SKM-1 (cell line): Measurements from ENCODE around the gene KLF6.

Experiments used
- DNase-seq: peaks from one replicate; lab custom pipeline; 2025; ENCODE audit not compliant: unreplicated experiment; lab: John Stamatoyannopoulos, UW

Gene KLF6

GRCh38 chr10:3774814-3775695 lies 10.0 kb downstream of the KLF6 start:
- DNase-seq = no peak

DNA sequence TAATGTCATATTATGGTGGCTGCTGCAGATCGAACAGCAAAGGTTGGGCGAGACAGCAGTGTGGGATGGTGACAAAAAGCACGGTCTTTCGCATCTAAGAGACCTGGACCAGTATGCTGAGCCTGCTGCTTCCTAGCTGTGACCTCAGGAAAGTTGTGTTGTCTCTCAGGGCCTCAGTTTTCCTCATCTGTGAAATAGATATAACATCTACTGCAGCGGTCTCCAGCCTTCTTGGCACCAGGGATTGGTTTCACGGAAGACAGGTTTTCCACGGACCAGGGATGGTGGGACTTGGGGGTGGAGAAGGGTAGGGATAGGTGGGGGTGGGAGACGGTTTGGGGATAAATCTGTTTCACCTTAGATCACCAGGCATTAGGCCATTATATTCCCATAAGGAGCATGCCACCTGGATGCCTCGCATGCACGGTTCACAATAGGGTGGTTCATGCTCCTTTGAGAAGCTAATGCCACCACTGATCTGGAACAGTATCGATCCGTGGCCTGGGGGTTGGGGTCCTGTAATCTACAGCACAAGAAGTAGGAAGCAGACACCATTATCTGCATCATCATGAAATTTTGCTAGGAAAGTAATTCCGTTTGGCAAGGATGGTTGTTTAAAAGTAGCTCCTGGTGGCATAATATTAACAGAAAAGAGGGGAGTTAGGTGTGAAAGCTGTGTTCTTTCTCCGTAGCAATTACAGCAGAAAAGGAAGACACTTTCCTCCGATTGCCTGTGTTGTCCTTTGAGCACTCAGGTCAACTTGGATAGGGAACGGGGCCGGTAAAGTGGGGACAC lies 10.8 kb downstream of the KLF6 start:
- no peak for DNase-seq

- DNase-seq = no peak
Observed at GRCh38 chr10:3773460-3774017, 11.5 kb downstream of the KLF6 start.

DNA sequence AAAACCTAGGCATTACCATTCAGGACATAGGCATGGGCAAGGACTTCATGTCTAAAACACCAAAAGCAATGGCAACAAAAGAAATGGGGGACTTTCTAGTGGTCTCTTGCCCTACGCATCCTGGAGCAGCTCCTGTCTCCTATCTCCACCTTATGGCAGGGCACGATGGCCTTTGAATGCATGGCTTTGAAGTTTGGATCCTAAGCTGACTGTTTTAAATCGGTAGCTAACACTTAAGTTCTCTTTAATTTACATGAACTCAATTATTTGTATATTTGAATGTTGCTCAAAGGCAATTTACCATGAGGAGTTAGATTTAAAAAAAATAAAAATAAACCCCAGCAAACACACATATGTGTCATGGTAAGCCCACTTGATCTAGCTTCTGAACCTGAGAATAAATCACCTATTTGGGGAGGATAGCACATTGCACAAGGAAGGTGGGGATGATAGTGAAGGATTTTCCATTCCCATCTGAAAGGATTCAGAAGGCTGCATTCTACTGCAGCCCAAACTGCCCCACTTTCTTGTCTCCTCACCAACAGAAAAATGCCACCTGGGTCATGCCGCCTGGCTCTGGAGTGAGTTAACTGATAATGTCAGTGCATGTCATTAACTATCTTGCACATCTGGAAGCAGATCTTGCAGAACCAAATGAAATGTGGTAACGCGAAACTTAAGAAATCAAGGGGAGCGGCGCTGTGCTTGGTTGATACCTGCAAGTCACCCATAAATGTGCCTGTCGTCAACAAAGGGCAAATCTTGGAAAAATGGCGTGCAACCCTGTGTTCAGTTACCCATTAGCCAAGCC lies 12.4 kb downstream of the KLF6 start:
- DNase-seq = no peak

DNA sequence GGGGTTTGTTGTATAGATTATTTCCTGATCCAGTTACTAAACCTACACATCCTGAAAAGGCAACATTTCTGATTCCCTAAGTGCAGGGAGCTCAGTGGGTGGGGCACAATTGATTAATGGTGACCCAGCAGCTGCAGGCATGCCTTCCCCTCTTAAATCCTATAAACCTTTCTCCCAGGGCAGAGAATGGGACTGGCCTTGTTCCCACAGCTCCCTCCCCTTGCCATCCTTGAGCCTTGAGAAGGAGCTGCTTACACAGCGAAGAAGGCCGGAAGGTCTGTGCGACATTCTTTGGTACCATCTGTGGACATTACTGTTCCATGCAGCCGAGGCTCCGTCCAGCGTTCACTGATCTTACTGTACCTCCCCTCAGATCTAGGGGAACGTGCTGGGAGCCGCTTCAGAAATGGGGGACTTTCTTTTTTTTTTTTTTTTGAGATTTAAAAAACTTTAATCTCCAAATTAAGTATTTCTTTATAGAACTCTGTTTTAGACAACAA lies 14.3 kb downstream of the KLF6 start:
- DNase-seq = no peak

DNA sequence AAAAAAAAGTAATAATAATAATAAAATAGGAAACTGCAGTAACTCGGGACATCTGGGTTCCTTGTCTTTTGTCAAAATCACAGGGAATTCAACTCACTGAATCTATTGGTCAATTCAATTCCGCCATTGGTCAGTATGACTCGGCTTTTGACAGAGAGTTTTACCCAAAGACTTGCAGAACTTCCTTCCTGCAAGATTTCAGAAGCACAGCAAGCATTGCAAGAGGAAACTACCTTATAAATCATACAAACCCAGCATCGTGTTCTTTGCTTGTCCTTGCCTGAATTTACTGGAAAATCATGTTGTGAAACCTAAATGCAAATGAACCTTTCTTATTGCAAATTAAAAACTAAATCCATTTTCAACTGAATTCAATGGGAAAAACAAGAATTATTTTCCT lies 15.5 kb downstream of the KLF6 start:
- DNase-seq = peak; percentile 46

DNA sequence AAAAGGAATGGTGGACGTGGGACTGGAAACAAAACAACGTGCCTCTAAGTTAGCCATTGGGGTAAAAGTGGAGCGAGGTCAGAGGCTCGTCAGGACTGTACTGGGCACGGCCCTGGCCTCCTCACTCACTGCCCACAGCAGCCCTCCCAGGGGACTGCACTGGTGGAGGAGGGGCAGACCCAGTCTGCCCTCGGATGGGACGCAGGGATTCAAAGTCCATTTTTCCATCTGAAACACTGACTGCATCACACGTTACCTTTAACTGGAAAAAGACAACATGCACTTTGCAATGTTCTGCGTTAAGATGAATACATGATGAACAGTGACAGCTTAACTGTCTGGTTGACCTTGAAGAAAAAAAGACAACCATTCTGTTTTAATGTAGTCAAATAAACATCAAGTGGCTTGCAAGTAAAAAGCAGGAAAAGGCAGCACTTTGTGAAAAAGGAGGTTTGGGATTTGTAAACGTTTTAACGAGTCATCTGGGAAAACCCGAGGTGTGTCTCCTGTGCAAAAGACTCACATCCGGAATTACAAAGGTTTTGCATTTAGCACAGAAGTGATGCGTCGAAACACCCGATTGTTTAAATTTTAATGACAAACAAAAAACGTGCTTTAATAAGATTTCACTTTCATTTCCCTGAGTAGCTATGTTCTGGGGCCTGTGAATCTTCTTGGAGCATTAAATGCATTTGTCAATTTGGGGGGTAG lies 18.8 kb downstream of the KLF6 start:
- DNase-seq = no peak

DNA sequence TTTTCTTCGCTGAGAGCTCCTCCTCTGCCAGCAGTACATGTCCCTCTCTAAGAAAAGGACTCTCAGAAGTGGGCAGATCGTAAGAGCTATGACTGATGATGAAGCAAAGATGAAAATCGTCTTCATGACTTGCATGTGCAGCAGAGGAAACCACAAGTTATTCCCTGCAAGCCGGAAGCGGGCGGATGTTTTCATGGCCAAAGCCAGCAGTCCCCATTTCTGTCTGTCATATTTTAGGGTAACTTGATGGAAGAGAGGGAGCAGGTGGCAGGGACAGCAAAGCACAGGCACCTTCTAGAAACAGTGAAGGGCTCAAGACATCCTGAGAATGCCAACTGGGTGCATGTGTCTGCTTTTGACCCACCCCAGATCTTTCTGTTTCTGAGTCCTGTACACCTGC lies 19.9 kb downstream of the KLF6 start:
- no peak for DNase-seq

GRCh38 chr10:3764626-3765112 lies 20.3 kb downstream of the KLF6 start:
- no peak for DNase-seq

DNA sequence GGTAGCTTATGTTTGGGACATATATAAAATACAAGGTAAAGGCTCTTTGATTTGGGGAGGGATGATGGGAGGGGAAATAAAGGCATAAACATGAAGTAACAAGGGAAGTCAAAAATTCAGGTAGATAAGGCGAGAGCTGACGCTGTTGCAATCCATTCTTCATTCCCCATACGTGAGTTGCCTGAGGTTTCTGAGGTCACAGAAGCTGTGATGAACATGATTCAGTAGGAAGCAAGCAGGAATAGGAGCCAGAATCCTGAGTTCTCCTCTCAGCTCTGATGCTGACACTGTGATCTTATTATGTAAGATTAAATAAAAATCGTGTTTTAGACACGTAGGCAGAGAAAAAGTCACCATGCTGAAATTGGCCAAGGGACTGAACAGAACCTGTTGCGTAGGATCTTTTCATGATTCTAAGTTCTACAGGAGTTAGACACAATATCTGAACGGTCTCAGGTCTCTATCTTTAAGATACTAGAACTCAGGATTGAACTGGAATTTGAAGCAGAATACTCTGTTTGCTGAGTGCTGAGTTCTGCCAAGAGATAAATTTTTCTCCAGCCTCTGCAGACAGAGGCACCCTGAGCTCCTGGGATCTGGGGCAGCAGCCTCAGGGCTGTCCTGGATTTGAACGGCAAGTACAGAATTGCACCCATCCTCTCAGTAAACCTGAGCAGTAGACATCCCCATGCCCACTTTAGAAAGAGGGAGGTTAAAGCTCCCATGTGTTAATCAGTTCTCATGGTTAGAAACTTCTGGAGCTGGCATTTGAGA lies 21.0 kb downstream of the KLF6 start:
- DNase-seq = no peak

GRCh38 chr10:3763035-3763456 lies 22.0 kb downstream of the KLF6 start:
- DNase-seq = no peak

GRCh38 chr10:3762309-3762708 lies 22.7 kb downstream of the KLF6 start:
- no peak for DNase-seq

GRCh38 chr10:3761904-3762303 lies 23.1 kb downstream of the KLF6 start:
- no peak for DNase-seq

DNA sequence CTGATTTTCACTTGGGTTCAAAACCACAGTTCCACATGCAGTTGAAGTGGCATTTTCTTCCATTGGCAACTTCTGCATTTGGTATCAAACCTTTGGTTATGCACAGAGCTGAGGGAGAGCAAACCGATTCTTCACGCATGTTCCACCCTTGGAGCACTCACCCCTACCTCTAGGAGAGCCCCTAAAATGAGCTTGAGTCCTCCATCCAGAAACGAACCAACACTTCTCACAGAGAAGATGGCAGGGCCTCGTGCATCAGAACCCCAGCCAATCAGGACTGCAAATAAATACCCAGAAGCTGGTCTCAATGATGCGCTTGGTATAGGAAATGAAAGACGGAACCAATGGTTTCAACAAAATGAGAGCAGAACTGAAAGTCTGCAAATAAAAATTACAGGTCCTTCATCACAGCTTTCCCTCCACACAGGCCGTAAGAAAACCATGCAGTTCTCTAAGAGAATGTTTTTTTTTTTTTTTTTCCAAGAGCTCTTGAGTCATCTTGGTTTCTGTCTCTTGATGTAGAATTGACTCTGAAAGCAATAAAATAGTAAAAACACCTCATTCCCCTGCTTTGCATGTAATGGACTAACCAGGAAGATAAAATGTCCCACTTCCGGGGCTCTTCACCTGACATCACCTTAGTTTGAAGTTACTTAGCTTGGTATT lies 23.9 kb downstream of the KLF6 start:
- DNase-seq = no peak

DNA sequence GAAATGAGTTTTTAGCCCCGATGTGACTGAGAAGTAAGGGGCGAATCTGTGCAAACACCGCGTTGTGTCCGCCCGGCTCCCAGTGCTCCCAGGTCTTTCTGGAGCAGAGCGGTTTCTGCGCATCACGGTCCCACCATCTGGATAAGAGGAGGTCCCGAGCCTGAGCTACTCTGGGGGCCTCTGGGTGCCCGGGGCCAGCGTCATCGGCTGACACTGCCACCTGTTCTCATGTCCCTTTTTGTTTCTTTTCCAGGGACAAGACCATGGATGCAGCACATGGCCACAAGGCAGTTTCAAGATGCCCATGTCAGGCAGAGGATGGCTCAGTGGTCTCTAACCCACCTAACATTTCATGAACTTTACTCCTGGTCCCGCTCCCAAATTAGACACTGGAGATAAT lies 24.9 kb downstream of the KLF6 start:
- no peak for DNase-seq

- DNase-seq = no peak
Observed at GRCh38 chr10:3759397-3759796, 25.6 kb downstream of the KLF6 start.

DNA sequence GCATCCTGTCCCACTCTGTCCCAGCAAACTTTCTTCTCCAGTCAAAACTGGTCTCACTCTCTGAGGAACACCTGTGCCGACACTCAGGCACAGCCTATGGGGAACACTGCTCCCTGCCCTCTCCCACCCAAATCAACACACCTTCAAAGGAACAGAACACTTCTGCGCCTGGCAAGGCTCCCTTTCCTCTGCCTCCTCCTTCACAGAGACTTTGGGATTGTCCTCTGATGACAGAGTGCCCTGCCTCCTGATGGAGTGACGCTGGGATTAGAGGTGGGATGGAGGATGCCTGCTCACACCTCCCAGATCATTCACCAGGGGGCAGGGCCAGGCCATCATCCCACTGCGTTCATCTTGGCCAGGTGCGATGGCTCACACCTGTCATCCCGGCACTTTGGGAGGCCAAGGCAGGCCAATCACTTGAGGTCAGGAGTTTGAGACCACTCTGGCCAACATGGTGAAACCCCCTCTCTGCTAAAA lies 26.5 kb downstream of the KLF6 start:
- DNase-seq = no peak

DNA sequence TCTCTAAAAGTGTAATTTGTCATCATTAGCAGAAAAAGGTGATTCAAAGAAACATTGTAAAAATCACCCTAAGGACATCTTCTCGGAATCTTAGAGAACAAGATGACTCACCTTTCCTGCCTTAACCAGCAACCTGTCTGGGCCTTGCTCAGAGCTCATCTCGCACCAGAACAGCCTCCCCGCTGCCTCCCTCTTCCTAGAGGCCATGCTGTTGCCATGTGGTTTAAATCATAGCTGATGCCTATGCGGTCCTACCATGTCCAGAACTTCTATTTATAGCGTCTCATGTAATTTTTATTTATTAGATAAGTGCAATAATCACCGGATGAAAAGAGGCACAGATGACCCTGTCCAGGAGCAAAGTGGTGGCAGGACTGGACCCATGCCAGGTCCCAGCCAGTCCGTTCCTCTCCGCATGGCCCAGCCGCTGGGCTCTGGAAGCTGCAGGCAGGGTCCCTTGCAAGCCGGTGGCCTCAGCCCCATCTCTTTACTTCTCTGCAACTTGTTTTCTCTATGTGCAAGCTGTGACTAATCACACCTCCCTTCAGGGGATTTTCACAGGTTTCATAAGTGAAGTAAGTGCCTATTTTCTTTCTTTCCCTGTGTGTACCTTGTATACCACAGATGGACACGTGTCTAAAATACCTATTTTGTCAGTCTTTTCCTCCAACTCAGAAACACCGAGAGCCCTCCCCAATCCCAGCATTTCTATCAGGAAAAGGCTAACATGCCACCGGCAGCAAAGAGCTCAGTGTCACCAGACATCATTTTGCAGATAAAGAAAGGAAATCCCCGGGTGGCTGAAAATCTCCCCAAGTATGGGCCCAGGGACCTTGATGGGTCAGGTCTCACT lies 27.1 kb downstream of the KLF6 start:
- no peak for DNase-seq
